Thyroid gland (tissue), 4 donors: ENCODE results near the gene NGEF. TPM values are rescaled to one million over a fixed set of nuclear protein-coding genes. Genes with fewer than 3 reads are reported as not detected.

Source experiments
- DNase-seq, 2 donors: peaks; one replicate each; pipeline ENCODE4 v3.0.0-alpha.2; 2019
- H3K27ac ChIP-seq, 3 donors: fragments of 200-600 bp; sonication (generic); 1 replicate in 2 of 3; 2 replicates in 1 of 3; pipeline ENCODE4 v1.5.1; 2016 to 2019; ENCODE audit warnings: mild to moderate bottlenecking in 1 of 3, moderate library complexity in 1 of 3
- H3K27me3 ChIP-seq: fragments of 200-600 bp; sonication (generic); one replicate; pipeline ENCODE4 v1.5.1; 2019
- H3K36me3 ChIP-seq, 2 donors: fragments of 200-600 bp; sonication (generic); one replicate each; pipeline ENCODE4 v1.5.1; 2016 to 2019
- H3K4me1 ChIP-seq, 2 donors: fragments of 200-600 bp; sonication (generic); one replicate each; pipeline ENCODE4 v1.5.1; 2017 to 2019
- H3K4me3 ChIP-seq, 3 donors: fragments of 200-600 bp; sonication (generic); replicated peaks in 1 of 3; 1 replicate in 2 of 3; 2 replicates in 1 of 3; pipeline ENCODE4 v1.5.1; 2016; ENCODE audit warnings: mild to moderate bottlenecking in 1 of 3
- H3K9me3 ChIP-seq: fragments of 200-600 bp; sonication (generic); one replicate; pipeline ENCODE4 v1.5.1; 2017
- CTCF ChIP-seq, 6 experiments: fragments of 200-600 bp in 3 of 6; fragments of 450-650 bp in 3 of 6; sonication (generic) in 3 of 6; IDR thresholded peaks; one replicate each; pipeline ENCODE4 v1.5.1; 2016 to 2019; ENCODE audit warnings: antibody characterized with exemption in 6 of 6, mild to moderate bottlenecking in 2 of 6, inconsistent platforms in 1 of 6, moderate library complexity in 1 of 6
- POLR2A ChIP-seq, 2 donors: fragments of 450-650 bp; IDR thresholded peaks; one replicate each; pipeline ENCODE4 v1.6.1; 2017; ENCODE audit warnings: antibody characterized with exemption in 2 of 2, mild to moderate bottlenecking in 2 of 2, moderate library complexity in 1 of 2
- WGBS, 2 donors: methylation state at CpG; one replicate each; pipeline ENCODE4 v1.1.5; 2017; 5-methylcytosine and 5-hydroxymethylcytosine counted together
- intact Hi-C: fragments of 100-400 bp; cut with DNase I; formaldehyde crosslinking; loops from one replicate; pipeline ENCODE4 v1.15.1; 2023
- total RNA-seq, 4 donors: library from RNA; depleted of rRNA; stranded (reverse); fragments of >200 nt; gene quantifications; one replicate each; pipeline ENCODE4 v1.2.3, GENCODE V29; 2016

The NGEF gene
- total RNA-seq, 4 donors from 2014 or later, result 0.11 to 2.1 TPM; not detected in 2

DNA sequence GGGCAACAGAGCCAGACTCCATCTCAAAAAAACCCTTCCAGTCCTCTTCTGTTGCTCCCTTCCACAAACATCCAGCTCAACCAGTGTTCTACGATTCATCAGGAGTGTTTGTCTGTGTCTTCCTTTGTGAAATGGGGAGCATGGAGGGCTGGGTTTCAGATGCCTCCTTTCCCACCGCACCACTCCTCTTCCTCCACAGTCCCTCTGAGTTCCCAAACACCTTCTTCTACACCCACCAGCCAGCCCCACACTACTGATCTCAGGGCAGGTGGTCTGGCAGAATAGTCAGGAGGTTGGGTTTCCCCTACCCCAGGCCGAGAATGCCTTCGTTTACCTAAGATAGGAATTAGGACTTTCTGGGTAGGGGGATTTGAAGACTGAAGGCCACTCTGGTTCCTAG, 36.9 kb downstream of the NGEF start:
- intact Hi-C loops, result no loop called here
- WGBS, 2 donors, result 89 to 92% methylated on average over 4 of the region's 4 CpGs
- TF ChIP-seq POLR2A (IDR thresholded peaks at IDR 0.05) (no peak), CTCF (IDR thresholded peaks at IDR 0.05) (no peak)

DNA sequence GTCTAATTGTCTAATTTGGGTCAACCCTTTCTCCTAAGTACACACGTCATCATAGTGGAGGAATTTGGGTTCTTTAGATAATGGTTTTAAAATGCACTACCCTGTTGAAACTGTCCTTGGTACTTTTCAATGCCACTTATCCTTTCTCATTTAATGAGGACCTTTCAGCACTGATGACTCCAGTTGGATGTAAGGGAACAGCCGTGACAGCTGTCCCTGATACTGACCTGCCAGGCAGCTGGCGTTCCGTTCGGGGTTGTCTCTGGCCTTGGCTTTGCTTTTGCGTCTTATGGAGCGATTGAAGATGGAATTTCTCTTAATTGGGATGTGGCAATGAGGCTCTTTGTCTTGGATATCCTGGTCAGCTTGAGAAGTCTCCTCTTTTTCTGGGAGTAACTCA, 38.7 kb downstream of the NGEF start:
- Histone ChIP-seq H3K4me1 (no peaks in the 10 kb centered on the region), H3K4me3 (no peak overlapping the region), H3K27ac (no peak overlapping the region), H3K9me3 (no peaks in the 10 kb centered on the region), H3K36me3 (no peaks in the 10 kb centered on the region), H3K27me3 (no peaks in the 10 kb centered on the region)
- DNase-seq, result no peak
- intact Hi-C loops, result no loop called here
- 84 to 85% methylated on average over 7 of the region's 7 CpGs for WGBS, 2 donors
- TF ChIP-seq CTCF (IDR thresholded peaks at IDR 0.05) (no peak), POLR2A (IDR thresholded peaks at IDR 0.05) (no peak)

More for the DNA sequence above, 36.9 kb downstream of the NGEF start:
- no peaks in the 10 kb centered on the region for H3K36me3 ChIP-seq
- no peak overlapping the region for H3K27ac ChIP-seq
- DNase-seq, result no peak
- no peaks in the 10 kb centered on the region for H3K4me1 ChIP-seq
- no peaks in the 10 kb centered on the region for H3K9me3 ChIP-seq
- H3K4me3 ChIP-seq, result no peak overlapping the region
- H3K27me3 ChIP-seq, result no peaks in the 10 kb centered on the region

DNA sequence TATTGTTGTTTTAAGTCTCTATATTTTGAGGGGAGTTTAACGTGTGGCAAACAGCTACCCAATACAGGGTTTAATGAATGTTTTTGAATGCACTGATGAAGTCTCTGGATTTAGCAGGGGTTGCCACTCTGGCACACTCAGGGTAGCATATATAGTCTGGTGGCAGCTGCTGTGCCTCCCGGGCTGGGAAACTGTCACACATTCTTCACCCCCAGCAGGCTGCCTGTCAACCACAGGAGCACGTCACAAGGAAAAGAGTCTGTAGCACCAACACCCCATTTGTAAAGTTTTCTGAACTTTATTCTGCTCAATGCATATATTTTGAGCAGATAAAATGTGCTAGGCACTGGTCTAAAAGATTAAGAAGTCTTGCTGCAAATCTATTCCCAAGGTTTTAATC, 39.3 kb downstream of the NGEF start:
- H3K27me3 ChIP-seq, result no peaks in the 10 kb centered on the region
- TF ChIP-seq POLR2A (IDR thresholded peaks at IDR 0.05) (no peak), CTCF (IDR thresholded peaks at IDR 0.05) (no peak)
- 75 to 78% methylated on average over 3 of the region's 3 CpGs for WGBS, 2 donors
- H3K36me3 ChIP-seq, result no peaks in the 10 kb centered on the region
- no peak for DNase-seq
- H3K9me3 ChIP-seq, result no peaks in the 10 kb centered on the region
- H3K27ac ChIP-seq, result no peak overlapping the region
- intact Hi-C loops, result no loop called here
- no peak overlapping the region for H3K4me3 ChIP-seq
- H3K4me1 ChIP-seq, result no peaks in the 10 kb centered on the region

GRCh38 chr2:232973011-232973735, 39.9 kb downstream of the NGEF start:
- DNase-seq, result no peak
- H3K27me3 ChIP-seq, result no peaks in the 10 kb centered on the region
- no peaks in the 10 kb centered on the region for H3K9me3 ChIP-seq
- no peaks in the 10 kb centered on the region for H3K4me1 ChIP-seq
- TF ChIP-seq POLR2A (IDR thresholded peaks at IDR 0.05) (no peak), CTCF (IDR thresholded peaks at IDR 0.05) (no peak)
- 83 to 84% methylated on average over 9 to 10 of the region's 10 CpGs for WGBS, 2 donors
- intact Hi-C loops, result no loop called here
- H3K27ac ChIP-seq, result no peak overlapping the region
- no peak overlapping the region for H3K4me3 ChIP-seq
- no peaks in the 10 kb centered on the region for H3K36me3 ChIP-seq

DNA sequence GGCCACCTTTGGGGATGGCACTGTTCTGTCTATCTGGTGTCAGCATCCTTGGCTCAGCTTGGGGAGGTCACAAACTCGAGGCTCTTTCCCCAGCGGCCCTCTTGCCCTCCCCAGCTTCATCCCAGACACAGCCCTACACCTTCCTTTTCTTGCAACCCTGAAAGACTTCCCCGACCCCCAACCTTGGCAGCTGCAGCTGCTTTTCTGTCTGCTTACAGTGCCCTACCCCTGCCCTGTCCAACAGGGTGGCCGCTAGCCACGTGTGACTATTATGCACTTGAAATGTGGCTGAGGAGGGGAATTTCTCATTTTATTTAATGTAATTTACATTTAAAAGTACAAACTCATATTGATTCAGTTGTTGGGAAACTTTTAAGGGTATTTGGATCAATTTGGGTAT, 41.3 kb downstream of the NGEF start:
- Histone ChIP-seq H3K4me1 (no peaks in the 10 kb centered on the region), H3K9me3 (no peaks in the 10 kb centered on the region), H3K27me3 (no peaks in the 10 kb centered on the region), H3K36me3 (no peaks in the 10 kb centered on the region), H3K27ac (no peak overlapping the region), H3K4me3 (no peak overlapping the region)
- WGBS, 2 donors, result 69 to 71% methylated on average over 5 of the region's 5 CpGs
- intact Hi-C loops, result no loop called here
- no peak for DNase-seq
- TF ChIP-seq CTCF (IDR thresholded peaks at IDR 0.05) (no peak), POLR2A (IDR thresholded peaks at IDR 0.05) (no peak)
